Thymus (tissue), 11 donors: ENCODE data around the gene IKBIP. TPM values are rescaled to one million over a fixed set of nuclear protein-coding genes. Genes with fewer than 3 reads are reported as not detected.

ENCODE experiments used
- DNase-seq, 9 donors: peaks; one replicate each; pipeline ENCODE4 v3.0.0-alpha.2; 2013; ENCODE audit warnings: low spot score in 9 of 9, low read depth in 6 of 9, missing footprints in 1 of 9
- H3K27ac ChIP-seq, 2 donors: one replicate each; pipeline ENCODE4 v1.5.1; 2013; ENCODE audit warnings: control low read depth in 1 of 2, low read depth in 1 of 2, low read length in 1 of 2, mild to moderate bottlenecking in 1 of 2, moderate library complexity in 1 of 2
- H3K27me3 ChIP-seq, 2 donors: one replicate each; pipeline ENCODE4 v1.5.1; 2013; ENCODE audit warnings: low read length in 1 of 2; ENCODE audit not compliant: control insufficient read depth in 2 of 2, insufficient read depth in 1 of 2
- H3K36me3 ChIP-seq, 2 donors: one replicate each; pipeline ENCODE4 v1.5.1; 2013; ENCODE audit warnings: low read length in 1 of 2, mild to moderate bottlenecking in 1 of 2, moderate library complexity in 1 of 2; ENCODE audit not compliant: control insufficient read depth in 2 of 2, insufficient read depth in 2 of 2
- H3K4me1 ChIP-seq, 2 donors: one replicate each; pipeline ENCODE4 v1.5.1; 2013; ENCODE audit warnings: low read length in 2 of 2; ENCODE audit not compliant: control insufficient read depth in 2 of 2, insufficient read depth in 2 of 2
- H3K4me3 ChIP-seq, 2 donors: one replicate each; pipeline ENCODE4 v1.5.1; 2013; ENCODE audit warnings: low read length in 2 of 2, control low read depth in 1 of 2, mild to moderate bottlenecking in 1 of 2
- H3K9me3 ChIP-seq, 2 donors: one replicate each; pipeline ENCODE4 v1.5.1; 2013; ENCODE audit warnings: low read length in 1 of 2, mild to moderate bottlenecking in 1 of 2; ENCODE audit not compliant: control insufficient read depth in 2 of 2, insufficient read depth in 1 of 2
- WGBS: extraction: QIAGEN DNeasy Blood & Tissue Kit; methylation state at CpG from one replicate; pipeline ENCODE4 v1.1.7; 2013; 5-methylcytosine and 5-hydroxymethylcytosine counted together
- polyA plus RNA-seq: library from polyadenylated mRNA; stranded (reverse); fragments of 200-250 nt; gene quantifications from one replicate; pipeline ENCODE4 v1.2.3, GENCODE V29; 2013
- total RNA-seq: library from RNA; stranded (reverse); fragments of 120-200 nt; gene quantifications from one replicate; pipeline ENCODE4 v1.2.4, GENCODE V29; 2013
- donor health status: healthy.

The IKBIP gene
- total and polyA plus RNA-seq, 2 donors, result 17.4 to 28.7 TPM

GRCh38 chr12:98674841-98675240 lies 30.3 kb upstream of the IKBIP start:
- H3K27ac ChIP-seq, result no peak overlapping the region
- H3K36me3 ChIP-seq, result peaks cover 11 to 15% of the 10 kb centered on the region in 2 donors
- H3K4me3 ChIP-seq, result no peak overlapping the region
- peaks cover 0 to under 1% of the 10 kb centered on the region in 2 donors for H3K9me3 ChIP-seq
- no peaks in the 10 kb centered on the region for H3K27me3 ChIP-seq
- no peak for DNase-seq
- no peaks in the 10 kb centered on the region for H3K4me1 ChIP-seq

- Histone ChIP-seq H3K4me3 (no peak overlapping the region), H3K9me3 (peaks cover 0 to 4% of the 10 kb centered on the region in 2 donors), H3K36me3 (peaks cover 6% of the 10 kb centered on the region in 2 donors), H3K4me1 (no peaks in the 10 kb centered on the region), H3K27me3 (no peaks in the 10 kb centered on the region), H3K27ac (no peak overlapping the region)
- no peak for DNase-seq
- WGBS, result 95% methylated on average over 7 of the region's 7 CpGs
Observed at GRCh38 chr12:98671459-98671858, 26.9 kb upstream of the IKBIP start.

GRCh38 chr12:98669751-98670150 lies 25.2 kb upstream of the IKBIP start:
- H3K4me3 ChIP-seq, result no peak overlapping the region
- no peak overlapping the region for H3K27ac ChIP-seq
- H3K4me1 ChIP-seq, result no peaks in the 10 kb centered on the region
- H3K9me3 ChIP-seq, result peaks cover 0 to 4% of the 10 kb centered on the region in 2 donors
- H3K27me3 ChIP-seq, result no peaks in the 10 kb centered on the region
- no peak for DNase-seq
- whole genome bisulfite sequencing, result 96% methylated on average over 3 of the region's 3 CpGs
- peaks cover 9 to 13% of the 10 kb centered on the region in 2 donors for H3K36me3 ChIP-seq

GRCh38 chr12:98660521-98660920 lies 15.9 kb upstream of the IKBIP start:
- no peak for DNase-seq
- Histone ChIP-seq H3K36me3 (peaks cover 17 to 22% of the 10 kb centered on the region in 2 donors), H3K4me3 (no peak overlapping the region), H3K4me1 (no peaks in the 10 kb centered on the region), H3K27me3 (no peaks in the 10 kb centered on the region), H3K27ac (no peak overlapping the region), H3K9me3 (no peaks in the 10 kb centered on the region)

- no peak overlapping the region for H3K4me3 ChIP-seq
- H3K9me3 ChIP-seq, result no peaks in the 10 kb centered on the region
- DNase-seq, result no peak
- no peaks in the 10 kb centered on the region for H3K4me1 ChIP-seq
- H3K27me3 ChIP-seq, result no peaks in the 10 kb centered on the region
- WGBS, result 95% methylated on average over 6 of the region's 6 CpGs
- no peak overlapping the region for H3K27ac ChIP-seq
- H3K36me3 ChIP-seq, result peaks cover 14 to 20% of the 10 kb centered on the region in 2 donors
Observed at GRCh38 chr12:98656289-98657101, 11.9 kb upstream of the IKBIP start.

GRCh38 chr12:98653866-98654493 lies 9.4 kb upstream of the IKBIP start:
- no peaks in the 10 kb centered on the region for H3K4me1 ChIP-seq
- H3K27me3 ChIP-seq, result no peaks in the 10 kb centered on the region
- H3K36me3 ChIP-seq, result peaks cover 5 to 17% of the 10 kb centered on the region in 2 donors
- H3K4me3 ChIP-seq, result no peak overlapping the region
- WGBS, result 97% methylated on average over 1 of the region's 1 CpG
- no peak overlapping the region for H3K27ac ChIP-seq
- peak in 7 of 9 donors; percentile 13 to 76 (median 50) for DNase-seq
- no peaks in the 10 kb centered on the region for H3K9me3 ChIP-seq

- Histone ChIP-seq H3K36me3 (peaks cover 5 to 9% of the 10 kb centered on the region in 2 donors), H3K9me3 (no peaks in the 10 kb centered on the region), H3K4me3 (no peak overlapping the region), H3K27me3 (no peaks in the 10 kb centered on the region), H3K27ac (no peak overlapping the region), H3K4me1 (peaks cover 0 to 2% of the 10 kb centered on the region in 2 donors)
- DNase-seq, result no peak
Observed at GRCh38 chr12:98651328-98651727, 6.7 kb upstream of the IKBIP start.

GRCh38 chr12:98646294-98647090 lies 1.9 kb upstream of the IKBIP start:
- peak overlapping the region; percentile 17 to 96 for H3K4me3 ChIP-seq
- WGBS, result 14% methylated on average over 8 of the region's 8 CpGs
- peaks cover 0 to 9% of the 10 kb centered on the region in 2 donors for H3K36me3 ChIP-seq
- peaks cover 2 to 7% of the 10 kb centered on the region in 2 donors for H3K4me1 ChIP-seq
- H3K27ac ChIP-seq, result no peak overlapping the region
- H3K27me3 ChIP-seq, result no peaks in the 10 kb centered on the region
- peak in 1 of 9 donors; percentile 12 for DNase-seq
- H3K9me3 ChIP-seq, result peaks cover 0 to 2% of the 10 kb centered on the region in 2 donors
